ENCODE data around the gene PACSIN2.
"Not testable (repeated sequence)": the region's sequence is repeated elsewhere in the genome, so short reads cannot be mapped to it uniquely, and the experiment has no call there.

Gene PACSIN2

DNA sequence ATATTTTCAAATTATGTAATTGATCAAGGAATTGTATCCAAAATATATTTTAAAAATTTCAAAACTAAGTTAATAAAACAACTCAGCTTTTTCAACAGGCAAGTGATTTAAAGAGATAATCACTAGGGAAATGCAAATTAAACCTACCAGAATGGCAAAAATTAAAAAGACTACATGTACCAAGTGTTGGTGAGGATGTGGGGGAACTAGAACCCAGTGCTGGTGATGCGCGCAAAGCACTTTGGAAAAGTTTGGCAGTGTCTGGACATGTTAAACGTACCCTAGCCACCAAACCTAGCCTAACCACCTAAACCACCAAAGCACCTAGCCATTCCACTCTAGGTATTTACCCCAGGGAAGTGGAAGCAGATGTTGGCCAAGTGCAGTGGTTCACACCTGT is 22.9 kb downstream of the PACSIN2 start:
- DNase-seq (ENCODE audit: low read depth): no peak

GRCh38 chr22:42991010-42991651 is 23.8 kb downstream of the PACSIN2 start:
- peak; percentile 95 for DNase-seq (ENCODE audit: low read depth)

GRCh38 chr22:42990131-42990838 is 24.7 kb downstream of the PACSIN2 start:
- DNase-seq (ENCODE audit: low read depth): peak; percentile 94

GRCh38 chr22:42986115-42986514 is 28.8 kb downstream of the PACSIN2 start:
- no peak for DNase-seq (ENCODE audit: low read depth)

DNA sequence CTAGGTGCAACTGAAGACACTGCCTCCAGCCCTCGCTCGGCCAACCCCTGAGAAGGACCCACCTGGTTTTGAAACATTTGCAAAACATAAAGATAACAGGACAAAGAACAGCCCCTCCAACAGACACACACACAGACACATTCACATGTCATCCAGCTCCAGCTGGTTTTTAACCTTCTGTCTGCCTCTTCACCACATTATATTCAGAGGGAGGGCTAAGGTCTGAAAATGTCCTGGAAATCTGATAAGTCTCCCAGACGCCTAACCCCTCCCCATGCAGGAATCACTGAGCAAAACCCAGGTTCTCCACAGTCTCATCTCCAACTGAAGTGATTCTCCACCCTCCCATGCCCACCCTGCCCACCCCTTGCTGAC is 29.4 kb downstream of the PACSIN2 start:
- DNase-seq (ENCODE audit: low read depth): no peak

GRCh38 chr22:42984814-42985530 is 30.0 kb downstream of the PACSIN2 start:
- no peak for DNase-seq (ENCODE audit: low read depth)

DNA sequence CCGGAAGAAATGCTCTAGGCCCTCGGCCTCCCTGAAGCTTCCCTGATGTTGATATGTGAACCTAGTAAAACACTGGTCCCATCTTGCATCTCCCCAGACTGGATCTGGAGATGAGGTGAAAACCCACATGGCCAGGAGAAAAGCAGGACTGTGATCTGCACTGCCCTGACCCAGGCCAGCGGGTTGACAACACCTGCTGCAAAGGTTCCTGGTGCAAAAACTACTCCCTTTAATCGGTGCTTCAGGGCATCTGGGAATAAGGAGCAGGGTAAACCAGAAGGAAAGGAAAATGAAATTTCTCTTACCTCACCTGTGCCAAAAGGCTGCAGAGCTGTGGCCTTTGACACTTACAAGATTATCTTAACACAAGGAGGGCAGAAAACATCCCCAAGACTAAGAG is 30.6 kb downstream of the PACSIN2 start:
- no peak for DNase-seq (ENCODE audit: low read depth)

DNA sequence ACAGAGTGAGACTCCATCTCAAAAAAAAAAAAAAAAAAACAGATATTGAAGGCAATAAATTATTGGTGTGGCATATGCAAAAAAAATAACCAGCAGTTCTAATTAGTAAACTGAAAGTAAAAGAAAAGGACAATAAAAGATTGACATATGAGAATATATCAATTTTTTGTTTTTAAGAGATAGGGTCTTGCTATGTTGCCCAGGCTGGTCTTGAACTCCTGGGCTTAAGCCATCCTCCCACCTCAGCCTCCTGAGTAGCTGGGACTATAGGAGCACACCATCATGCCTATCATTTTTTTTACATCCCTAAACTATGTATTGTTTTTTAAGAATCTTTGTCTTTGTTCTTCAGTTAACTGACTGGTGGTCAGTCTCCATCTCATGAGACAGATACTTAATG is 31.5 kb downstream of the PACSIN2 start:
- DNase-seq (ENCODE audit: low read depth): no peak

DNA sequence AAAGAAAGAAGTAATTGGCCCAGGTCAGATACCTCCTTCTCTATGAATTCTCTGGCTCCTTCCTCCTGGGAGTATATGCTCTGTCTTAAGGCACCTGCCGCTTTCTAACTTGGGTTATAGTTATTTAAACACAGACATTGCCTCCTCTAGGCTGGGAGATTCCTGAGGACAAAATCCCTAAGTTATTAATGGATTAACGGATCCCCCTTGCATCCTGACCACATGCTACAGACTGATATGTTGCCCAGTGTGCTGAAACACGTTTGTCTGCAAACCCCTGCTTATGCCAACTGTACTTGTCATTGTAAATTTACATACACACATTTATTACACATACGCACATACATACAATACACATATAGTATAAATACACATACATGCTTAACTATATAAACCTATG is 35.3 kb downstream of the PACSIN2 start:
- DNase-seq (ENCODE audit: low read depth): no peak

DNA sequence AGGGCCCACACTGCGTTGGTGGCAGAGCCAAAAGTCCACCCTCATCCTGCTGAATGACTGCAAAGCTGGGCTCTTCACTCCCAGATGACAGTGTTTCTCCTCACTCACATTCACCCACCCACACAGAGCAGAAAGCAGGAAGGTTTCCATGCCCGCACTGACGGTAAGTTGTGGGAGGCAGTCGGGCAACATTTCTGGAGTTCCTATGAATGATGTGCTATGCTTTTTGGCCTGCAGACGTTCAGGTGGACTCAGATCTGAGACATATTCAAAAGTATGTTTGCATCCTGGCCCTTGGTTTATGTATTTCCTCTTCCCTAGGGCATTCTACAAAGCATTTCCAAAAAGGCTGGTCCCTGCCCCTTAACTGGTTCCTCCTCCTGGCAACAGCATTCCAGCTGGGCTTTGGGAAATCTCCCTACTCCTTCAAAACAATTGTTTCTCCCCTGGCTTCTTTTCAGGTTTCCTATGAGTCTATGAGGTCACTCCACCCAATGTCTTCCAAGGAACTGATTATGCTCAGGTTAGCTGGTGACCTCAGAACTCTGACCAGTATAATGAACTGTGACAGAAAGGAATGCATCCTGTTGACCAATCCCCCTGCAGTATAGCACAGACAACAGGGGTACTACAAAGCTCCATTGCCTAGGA is 36.4 kb downstream of the PACSIN2 start:
- peak; percentile 49 for DNase-seq (ENCODE audit: low read depth)

DNA sequence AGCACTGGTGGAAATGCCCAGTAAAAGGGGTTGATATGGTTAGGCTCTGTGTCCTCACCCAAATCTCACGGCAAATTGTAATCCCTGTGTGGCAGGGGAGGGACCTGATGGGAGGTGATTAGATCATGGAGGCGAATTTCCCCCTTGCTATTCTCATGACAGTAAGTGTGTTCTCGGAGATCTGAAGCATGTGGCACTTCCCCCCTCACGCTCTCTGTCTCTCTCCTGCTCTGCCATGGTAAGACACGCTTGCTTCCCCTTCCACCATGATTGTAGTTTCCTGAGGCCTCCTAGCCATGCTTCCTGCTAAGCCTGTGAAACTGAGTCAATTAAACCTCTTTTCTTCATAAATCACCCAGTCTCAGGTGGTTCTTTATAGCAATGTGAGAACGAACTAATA is 37.4 kb downstream of the PACSIN2 start:
- DNase-seq (ENCODE audit: low read depth): no peak

DNA sequence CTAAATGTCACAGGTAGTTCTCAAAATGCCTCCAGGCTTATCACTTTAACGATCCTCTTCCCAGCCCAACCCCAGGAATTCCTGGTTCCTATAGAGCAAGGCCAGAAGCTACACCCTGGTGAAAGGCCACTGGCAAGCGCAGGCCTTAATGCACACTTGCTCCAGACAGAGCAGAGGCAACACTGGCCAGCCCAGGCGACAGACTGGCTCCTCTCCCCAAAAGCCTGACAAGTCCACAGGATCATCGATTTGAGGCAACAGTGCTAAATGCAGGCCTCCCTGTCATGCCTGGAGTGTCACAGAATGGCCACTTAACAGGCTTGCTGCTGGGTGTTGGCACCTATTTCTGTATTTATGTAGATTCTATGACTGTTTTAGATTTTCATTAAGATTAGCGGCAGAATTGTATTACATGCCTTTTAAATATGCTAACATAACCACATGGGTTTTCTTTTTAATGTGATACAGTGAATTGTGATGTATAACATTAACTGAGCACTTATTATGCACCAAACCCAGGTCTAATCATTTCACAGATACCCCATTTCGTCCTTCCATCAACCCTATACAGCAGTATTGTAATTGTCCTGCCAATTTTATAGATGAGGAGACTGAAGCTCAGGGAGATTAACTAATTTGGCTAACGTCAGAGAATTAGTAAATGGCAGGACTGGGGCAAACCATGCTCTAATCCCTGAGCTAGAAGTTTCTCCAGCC is 38.6 kb downstream of the PACSIN2 start:
- DNase-seq (ENCODE audit: low read depth): no peak

DNA sequence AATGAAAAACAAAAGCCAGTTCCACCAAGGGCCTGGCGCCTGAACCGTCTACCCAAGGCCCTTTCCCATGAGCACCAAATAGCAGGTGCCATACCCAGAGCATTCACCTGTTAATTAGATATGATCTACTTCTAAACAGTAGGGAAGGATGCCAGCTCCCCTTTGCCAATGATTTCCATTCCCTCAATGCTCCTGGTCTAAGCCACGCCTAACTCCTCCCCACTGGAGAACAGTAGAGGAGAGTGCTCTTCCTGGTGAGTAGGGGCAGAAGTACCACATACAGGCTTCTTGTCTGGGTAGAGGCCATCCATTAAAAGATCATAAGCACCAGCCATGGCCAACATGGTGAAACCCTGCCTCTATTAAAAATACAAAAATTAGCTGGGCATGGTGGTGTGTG is 40.7 kb downstream of the PACSIN2 start:
- no peak for DNase-seq (ENCODE audit: low read depth)

DNA sequence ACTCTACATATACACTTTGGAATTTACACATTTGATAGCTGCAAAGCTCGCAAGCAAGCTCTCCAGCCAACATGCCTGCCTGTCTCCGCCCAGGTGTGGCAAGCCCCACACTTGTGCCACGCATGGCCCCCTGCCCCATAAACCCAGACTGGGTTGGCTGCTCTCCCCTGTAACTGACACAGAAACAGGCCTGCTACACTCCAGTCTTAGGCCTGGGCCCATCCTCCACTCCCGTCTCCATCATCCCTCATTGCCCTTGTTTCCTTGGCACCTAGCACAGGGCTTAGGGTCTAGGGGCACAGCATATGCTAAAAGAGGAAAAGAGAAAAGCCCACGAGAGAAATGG is 41.4 kb downstream of the PACSIN2 start:
- no peak for DNase-seq (ENCODE audit: low read depth)

DNA sequence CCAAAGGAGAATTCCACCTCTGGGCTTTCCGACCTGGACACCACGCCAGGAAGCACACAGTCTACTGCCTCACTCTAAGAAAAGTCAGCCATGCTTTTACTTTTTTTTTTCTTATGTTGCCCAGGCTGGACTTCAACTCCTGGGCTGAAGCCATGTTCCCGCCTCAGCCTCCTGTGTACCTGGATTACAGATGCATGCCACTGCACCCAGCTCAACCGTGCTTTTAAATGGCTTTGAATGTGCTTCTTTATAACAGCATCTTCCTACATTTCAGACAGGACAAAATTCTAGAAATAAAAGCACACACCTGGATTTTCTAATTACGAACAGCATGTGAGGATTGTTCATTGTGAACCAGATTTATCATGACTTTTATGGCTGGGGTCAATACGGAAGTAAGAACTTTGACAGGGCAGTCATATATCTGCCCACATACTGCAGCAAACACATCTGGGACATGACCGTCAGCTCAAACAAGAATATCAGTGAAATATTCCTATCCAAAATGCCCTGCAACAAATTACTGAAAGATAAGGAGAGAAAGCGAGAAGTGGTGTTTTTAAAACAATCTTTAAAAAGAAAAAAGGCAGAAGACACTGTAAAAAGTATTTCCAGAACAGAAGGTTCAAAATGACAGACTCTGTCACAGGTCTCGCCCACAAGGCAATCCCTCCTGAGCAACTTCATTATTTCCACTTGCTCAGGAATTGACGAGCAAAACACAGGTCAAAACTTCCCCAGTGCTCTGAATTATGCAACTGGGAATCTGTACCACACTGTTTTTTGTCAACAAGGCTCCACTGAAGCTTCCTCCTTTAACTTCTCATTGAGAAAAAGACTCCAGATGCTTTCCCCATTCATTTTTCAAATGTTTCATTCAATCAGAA is 42.1 kb downstream of the PACSIN2 start:
- DNase-seq (ENCODE audit: low read depth): no peak

- DNase-seq (ENCODE audit: low read depth): not testable (repeated sequence)
Observed at GRCh38 chr22:42971473-42971860, 43.5 kb downstream of the PACSIN2 start.

GRCh38 chr22:42970029-42970428 is 44.9 kb downstream of the PACSIN2 start:
- peak; percentile 24 for DNase-seq (ENCODE audit: low read depth)

DNA sequence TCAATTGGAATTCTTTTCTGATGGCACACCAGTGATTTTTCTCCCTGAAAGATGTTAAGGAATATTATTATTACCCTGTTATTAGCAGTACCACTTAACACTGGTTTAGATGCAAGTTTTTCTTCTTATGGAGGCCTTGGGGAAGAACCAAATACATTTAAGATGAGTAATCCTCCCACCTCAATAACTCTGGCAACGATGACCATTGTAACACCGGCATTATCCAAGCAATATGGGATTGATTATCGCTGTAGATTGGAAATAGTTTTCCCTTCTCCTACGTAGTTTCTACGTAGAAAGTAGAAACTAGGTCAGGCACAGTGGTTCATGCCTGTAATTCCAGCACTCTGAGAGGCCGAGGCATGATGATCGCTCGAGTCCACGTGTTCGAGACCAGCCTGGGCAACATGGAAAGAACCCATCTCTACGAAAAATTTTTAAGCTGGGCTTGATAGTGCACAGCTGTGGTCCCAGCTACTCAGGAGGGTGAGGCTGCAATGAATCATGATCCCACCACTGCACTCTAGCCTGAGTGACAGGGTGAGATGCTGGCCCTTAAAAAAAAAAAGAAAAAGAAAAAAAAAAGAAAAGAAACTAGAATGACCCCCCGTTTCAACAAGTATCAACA is 45.5 kb downstream of the PACSIN2 start:
- DNase-seq (ENCODE audit: low read depth): peak; percentile 80

- no peak for DNase-seq (ENCODE audit: low read depth)
Observed at GRCh38 chr22:42967933-42968332, 47.0 kb downstream of the PACSIN2 start.

GRCh38 chr22:42967005-42967404 is 47.9 kb downstream of the PACSIN2 start:
- DNase-seq (ENCODE audit: low read depth): no peak

- DNase-seq (ENCODE audit: low read depth): no peak
Observed at GRCh38 chr22:42966497-42966896, 48.5 kb downstream of the PACSIN2 start.

All from ELR (cell line).